K562 treated with DMSO at 1 percent for 48 hours (cell line): ENCODE data around the gene TM9SF2. TPM values are rescaled to one million over a fixed set of nuclear protein-coding genes. Genes with fewer than 3 reads are reported as not detected.

ENCODE experiments used
- total RNA-seq: library from RNA; unstranded; fragments of 300-600 nt; gene quantifications from 2 replicates; pipeline ENCODE4 v1.2.3, GENCODE V29; 2022; ENCODE audit warnings: low replicate concordance; ENCODE audit errors: extremely low read depth

The TM9SF2 gene, protein sequence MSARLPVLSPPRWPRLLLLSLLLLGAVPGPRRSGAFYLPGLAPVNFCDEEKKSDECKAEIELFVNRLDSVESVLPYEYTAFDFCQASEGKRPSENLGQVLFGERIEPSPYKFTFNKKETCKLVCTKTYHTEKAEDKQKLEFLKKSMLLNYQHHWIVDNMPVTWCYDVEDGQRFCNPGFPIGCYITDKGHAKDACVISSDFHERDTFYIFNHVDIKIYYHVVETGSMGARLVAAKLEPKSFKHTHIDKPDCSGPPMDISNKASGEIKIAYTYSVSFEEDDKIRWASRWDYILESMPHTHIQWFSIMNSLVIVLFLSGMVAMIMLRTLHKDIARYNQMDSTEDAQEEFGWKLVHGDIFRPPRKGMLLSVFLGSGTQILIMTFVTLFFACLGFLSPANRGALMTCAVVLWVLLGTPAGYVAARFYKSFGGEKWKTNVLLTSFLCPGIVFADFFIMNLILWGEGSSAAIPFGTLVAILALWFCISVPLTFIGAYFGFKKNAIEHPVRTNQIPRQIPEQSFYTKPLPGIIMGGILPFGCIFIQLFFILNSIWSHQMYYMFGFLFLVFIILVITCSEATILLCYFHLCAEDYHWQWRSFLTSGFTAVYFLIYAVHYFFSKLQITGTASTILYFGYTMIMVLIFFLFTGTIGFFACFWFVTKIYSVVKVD
- total RNA-seq: not detected in 2 replicates

DNA sequence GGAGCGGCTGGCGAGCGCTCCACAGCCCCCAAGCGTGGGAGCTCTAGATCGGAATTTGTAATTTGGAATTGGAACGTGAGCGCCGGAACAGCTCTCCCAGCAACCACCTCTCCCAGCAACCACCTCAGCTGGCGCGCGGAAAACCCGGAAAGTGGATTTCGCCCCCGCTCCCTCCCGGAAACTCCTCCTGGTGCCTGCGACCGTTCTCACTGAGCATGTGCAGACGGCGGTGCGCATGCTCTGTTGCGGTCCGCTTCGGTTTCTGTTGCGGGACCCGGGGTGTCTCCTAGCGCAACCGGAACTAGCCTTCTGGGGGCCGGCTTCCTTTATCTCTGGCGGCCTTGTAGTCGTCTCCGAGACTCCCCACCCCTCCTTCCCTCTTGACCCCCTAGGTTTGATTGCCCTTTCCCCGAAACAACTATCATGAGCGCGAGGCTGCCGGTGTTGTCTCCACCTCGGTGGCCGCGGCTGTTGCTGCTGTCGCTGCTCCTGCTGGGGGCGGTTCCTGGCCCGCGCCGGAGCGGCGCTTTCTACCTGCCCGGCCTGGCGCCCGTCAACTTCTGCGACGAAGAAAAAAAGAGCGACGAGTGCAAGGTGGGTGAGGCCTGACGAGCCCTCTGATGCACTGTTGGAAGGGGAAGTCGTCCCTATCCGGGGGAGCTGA is at the start of gene TM9SF2:
Gene TM9SF2, plus strand, starts transcription at position 289 of the 664 bp plus-strand sequence. Its CDS starts 135 bp downstream, at position 424.

DNA sequence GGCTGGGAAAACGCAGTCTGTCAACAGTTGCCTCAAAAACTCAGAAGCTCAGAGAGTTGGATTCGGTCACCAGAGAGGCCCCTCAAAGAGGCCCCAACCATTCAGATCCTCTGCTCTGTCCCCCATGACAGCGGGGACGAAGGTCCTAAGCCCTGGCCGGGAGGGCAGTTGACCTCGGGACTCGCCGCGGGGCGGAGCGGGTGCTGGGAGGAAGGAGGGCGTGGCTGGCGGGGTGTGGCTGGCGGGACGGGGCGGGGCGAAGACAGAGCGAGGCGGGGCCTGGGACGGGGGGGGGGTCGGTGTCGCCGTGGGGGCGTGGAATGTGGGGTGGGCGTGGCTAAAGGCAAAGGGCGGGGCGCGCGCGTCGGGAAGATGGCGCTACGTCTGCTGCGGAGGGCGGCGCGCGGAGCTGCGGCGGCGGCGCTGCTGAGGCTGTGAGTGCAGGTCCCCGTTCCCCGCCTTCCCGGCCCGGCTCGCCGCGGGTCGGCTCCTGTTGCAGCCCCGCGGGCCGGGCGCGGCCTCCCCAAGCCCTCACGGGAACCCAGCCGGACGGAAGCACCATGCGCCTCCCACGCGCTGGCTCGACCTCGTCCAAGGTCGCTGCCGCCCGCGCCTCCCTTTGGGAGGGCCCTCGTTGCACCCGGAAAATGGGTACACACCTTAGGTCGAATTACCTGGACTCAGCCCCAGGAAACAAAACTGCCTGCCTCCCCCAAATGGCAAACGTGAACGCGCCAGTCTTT is 105.2 kb downstream of the TM9SF2 start, which contains the start of gene CLYBL:
Gene CLYBL, plus strand, starts transcription at position 367 of the 743 bp plus-strand sequence.

Other genes starting within 250 kb of the TM9SF2 start
- not detected in 2 replicates for gene GPR18, start 243.1 kb upstream of the TM9SF2 start, total RNA-seq
- not detected in 2 replicates for gene GPR183, start 194.1 kb upstream of the TM9SF2 start, total RNA-seq
- not detected in 2 replicates for gene CLYBL, start 105.2 kb downstream of the TM9SF2 start, total RNA-seq